ENCODE data around the gene ARHGDIA. TPM values are rescaled to one million over a fixed set of nuclear protein-coding genes. Genes with fewer than 3 reads are reported as not detected.

ARHGDIA gene
- total RNA-seq, 2 experiments from 2014 or later = 265 to 715 TPM

DNA sequence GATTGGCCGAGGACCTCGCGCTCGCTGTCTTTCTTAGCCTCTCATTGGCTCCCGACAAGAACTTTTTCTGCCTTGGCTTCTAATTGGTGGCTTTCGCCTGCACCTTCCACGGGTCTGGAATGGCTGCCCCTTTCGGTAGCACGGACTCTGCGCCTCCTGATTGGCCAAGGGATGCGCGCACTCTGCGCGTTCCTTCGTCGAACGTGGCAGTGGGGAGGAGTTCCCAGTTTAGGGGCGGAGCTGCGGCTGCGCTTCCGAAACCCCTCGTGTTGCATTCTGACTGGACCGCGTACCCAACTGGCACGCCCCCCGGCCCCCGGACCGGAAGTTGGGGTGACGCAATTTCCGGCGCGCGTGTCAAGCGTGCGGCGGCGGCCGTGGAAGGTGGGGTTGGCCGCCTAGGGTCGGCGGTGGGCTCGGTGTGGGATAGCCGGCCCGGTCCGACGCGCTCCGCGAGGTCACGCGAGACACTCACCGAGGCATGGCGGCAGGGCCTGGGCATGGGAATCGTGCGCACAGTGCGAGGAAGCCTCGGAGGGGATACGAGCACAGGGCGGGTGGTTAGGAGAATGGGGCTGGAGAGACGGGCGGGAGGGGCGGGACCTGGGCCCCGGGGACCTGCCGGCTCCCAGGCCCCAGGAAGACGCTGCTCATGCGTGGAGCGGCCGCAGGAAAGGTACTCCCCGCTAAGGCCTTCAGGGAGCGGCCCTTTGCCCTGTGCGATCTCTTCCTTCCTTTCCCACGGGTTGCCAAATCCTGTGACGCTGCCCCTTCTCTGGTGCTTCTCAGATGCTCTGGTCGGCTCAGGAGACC, 10.2 kb downstream of the ARHGDIA start:
- Histone ChIP-seq H3K4me3 (ENCODE audit: low read depth, low read length, poor library complexity, severe bottlenecking) (peak overlapping the region; percentile 77), H3K79me2 (ENCODE audit: insufficient read depth, low read depth, low read length) (peaks cover 57% of the 10 kb centered on the region), H2AFZ (ENCODE audit: low read length) (no peak overlapping the region), H4K20me1 (ENCODE audit: insufficient read depth, low read length) (peaks cover 19% of the 10 kb centered on the region; the same call in 1 of the 2 replicates), H3K9me3 (ENCODE audit: low read length) (no peaks in the 10 kb centered on the region), H3K36me3 (ENCODE audit: insufficient read depth, low read length) (peaks cover 71% of the 10 kb centered on the region), H3K4me2 (ENCODE audit: low read length) (peak overlapping the region; percentile 85), H3K27ac (ENCODE audit: low read depth, low read length, poor library complexity, severe bottlenecking) (peak overlapping the region; percentile 68), H3K9me2 (ENCODE audit: insufficient read depth, low read length) (no peaks in the 10 kb centered on the region), H3K4me1 (ENCODE audit: insufficient read depth, low read length, poor library complexity, severe bottlenecking) (peaks cover 44% of the 10 kb centered on the region)
- ChIA-PET POLR2A (no interaction called here), CTCF (ENCODE audit: unreplicated experiment) (no interaction called here)
- intact Hi-C loops (cut with micrococcal nuclease; ENCODE audit: unreplicated experiment) = loop anchor here (1.0 kb wide), 2 partner anchors 28 to 237 kb away; partner anchors contain the start of genes FASN and MCRIP1
- peak; percentile 100 for DNase-seq (ENCODE audit: low spot score)
- TF ChIP-seq, protein P1, sequence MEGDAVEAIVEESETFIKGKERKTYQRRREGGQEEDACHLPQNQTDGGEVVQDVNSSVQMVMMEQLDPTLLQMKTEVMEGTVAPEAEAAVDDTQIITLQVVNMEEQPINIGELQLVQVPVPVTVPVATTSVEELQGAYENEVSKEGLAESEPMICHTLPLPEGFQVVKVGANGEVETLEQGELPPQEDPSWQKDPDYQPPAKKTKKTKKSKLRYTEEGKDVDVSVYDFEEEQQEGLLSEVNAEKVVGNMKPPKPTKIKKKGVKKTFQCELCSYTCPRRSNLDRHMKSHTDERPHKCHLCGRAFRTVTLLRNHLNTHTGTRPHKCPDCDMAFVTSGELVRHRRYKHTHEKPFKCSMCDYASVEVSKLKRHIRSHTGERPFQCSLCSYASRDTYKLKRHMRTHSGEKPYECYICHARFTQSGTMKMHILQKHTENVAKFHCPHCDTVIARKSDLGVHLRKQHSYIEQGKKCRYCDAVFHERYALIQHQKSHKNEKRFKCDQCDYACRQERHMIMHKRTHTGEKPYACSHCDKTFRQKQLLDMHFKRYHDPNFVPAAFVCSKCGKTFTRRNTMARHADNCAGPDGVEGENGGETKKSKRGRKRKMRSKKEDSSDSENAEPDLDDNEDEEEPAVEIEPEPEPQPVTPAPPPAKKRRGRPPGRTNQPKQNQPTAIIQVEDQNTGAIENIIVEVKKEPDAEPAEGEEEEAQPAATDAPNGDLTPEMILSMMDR (conservative IDR thresholded peaks at IDR 0.05; ENCODE audit: low read length) = no peak
- TF ChIP-seq EZH2phosphoT487 (IDR thresholded peaks at IDR 0.05; ENCODE audit: borderline replicate concordance, low read depth, low read length) = no peak
- TSS peak; percentile 70 for BruUV-seq (replicated peaks)

DNA sequence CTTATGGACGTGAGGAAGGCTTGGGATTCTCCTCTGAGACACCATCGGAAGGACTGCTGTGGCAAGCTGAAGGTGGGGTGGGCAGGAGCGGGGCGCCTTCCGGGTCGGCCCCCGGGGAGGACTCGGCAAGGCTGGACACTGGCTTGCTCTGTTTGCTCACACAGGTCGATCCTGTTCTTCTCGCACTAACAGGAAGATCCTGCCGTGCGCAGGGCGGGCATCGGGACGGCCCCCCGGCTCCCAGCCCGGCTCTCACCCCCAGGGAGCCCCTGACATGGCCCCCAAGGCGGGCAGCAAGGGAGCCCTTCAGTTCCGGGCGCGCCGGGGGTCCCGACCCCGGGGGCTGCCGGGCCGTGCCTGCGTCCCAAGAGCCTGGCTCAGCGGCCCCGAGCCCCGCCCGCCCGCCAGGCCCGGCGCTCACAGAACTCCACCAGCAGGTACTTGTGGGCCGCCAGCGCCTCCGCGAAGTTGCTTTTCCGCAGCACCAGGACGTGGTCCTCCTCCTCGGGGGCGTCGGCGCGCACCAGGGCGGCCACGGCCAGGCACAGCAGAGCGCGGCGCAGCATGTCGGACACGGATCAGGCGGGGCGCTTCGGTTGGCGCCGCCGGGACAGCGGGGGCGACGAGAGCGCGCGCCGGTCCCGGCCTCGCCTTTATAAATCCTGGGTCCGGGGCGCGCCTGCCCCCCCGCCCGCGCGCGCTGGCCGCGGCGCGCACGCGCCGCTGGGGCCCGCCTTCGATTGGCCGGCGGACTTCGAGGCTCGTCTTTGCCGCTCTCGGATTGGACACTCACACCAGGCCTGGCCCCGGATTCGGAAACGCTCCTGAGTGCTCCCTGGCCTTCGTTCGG, 11.0 kb downstream of the ARHGDIA start, which contains the start of gene P4HB:
P4HB (minus strand) TSS at position 630 of the 850 bp plus-strand sequence; CDS start at position 566, 64 bp downstream.
- H4K20me1 ChIP-seq (ENCODE audit: insufficient read depth, low read length) = peaks cover 19% of the 10 kb centered on the region; the same call in 1 of the 2 replicates
- H3K4me1 ChIP-seq (ENCODE audit: insufficient read depth, low read length, poor library complexity, severe bottlenecking) = peaks cover 44% of the 10 kb centered on the region
- intact Hi-C loops (cut with micrococcal nuclease; ENCODE audit: unreplicated experiment) = loop anchor here (1.0 kb wide), 1 partner anchor 238 kb away; the partner anchor contains the start of gene FASN

More for the DNA sequence above, 11.0 kb downstream of the ARHGDIA start, which contains the start of gene P4HB:
- POLR2A ChIA-PET = interaction anchor here (1.5 kb wide), 1 partner anchor 32 kb away, joined by 4 read pairs; no protein-coding TSS in a partner anchor
- Histone ChIP-seq H3K79me2 (ENCODE audit: insufficient read depth, low read depth, low read length) (peaks cover 57% of the 10 kb centered on the region), H3K27ac (ENCODE audit: low read depth, low read length, poor library complexity, severe bottlenecking) (peak within 1 kb of the TSS; percentile 68), H3K9me2 (ENCODE audit: insufficient read depth, low read length) (no peaks in the 10 kb centered on the region), H3K4me3 (ENCODE audit: low read depth, low read length, poor library complexity, severe bottlenecking) (peak within 1 kb of the TSS; percentile 89), H3K9me3 (ENCODE audit: low read length) (no peaks in the 10 kb centered on the region), H3K36me3 (ENCODE audit: insufficient read depth, low read length) (peaks cover 71% of the 10 kb centered on the region), H2AFZ (ENCODE audit: low read length) (peak within 1 kb of the TSS; percentile 5; the same call in 1 of the 2 replicates), H3K4me2 (ENCODE audit: low read length) (peak within 1 kb of the TSS; percentile 95)
- BruUV-seq (replicated peaks) = no TSS peak
- TF ChIP-seq, protein P1 (conservative IDR thresholded peaks at IDR 0.05; ENCODE audit: low read length) = no peak
- CTCF ChIA-PET (ENCODE audit: unreplicated experiment) = interaction anchor here (0.6 kb wide), 1 partner anchor 160 kb away, joined by 3 read pairs; no protein-coding TSS in a partner anchor
- peak; percentile 30 for DNase-seq (ENCODE audit: low spot score)
